ENCODE measurements around the gene NDUFB10.

DNA sequence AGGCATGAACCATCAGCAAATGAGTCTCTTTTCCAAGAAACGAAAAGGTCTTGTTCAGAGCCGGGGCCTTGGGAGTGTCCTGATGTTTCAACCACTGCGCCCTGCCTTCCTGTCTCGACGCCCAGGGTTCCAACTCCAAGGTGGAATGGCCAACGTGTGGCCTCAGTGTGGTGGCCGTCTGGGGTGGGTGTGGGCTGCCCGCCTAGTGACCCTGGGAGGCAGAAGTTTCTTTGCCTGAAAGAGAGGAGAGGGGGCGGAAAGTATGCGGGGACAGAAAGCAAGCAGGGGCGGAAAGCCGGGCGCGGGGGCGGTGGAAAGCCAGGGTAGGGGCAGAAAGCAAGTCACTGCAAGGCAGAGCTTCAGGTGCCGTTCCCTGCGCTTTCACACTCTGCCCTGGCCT is 20.4 kb upstream of the NDUFB10 start:
- TF ChIP-seq, protein P1, sequence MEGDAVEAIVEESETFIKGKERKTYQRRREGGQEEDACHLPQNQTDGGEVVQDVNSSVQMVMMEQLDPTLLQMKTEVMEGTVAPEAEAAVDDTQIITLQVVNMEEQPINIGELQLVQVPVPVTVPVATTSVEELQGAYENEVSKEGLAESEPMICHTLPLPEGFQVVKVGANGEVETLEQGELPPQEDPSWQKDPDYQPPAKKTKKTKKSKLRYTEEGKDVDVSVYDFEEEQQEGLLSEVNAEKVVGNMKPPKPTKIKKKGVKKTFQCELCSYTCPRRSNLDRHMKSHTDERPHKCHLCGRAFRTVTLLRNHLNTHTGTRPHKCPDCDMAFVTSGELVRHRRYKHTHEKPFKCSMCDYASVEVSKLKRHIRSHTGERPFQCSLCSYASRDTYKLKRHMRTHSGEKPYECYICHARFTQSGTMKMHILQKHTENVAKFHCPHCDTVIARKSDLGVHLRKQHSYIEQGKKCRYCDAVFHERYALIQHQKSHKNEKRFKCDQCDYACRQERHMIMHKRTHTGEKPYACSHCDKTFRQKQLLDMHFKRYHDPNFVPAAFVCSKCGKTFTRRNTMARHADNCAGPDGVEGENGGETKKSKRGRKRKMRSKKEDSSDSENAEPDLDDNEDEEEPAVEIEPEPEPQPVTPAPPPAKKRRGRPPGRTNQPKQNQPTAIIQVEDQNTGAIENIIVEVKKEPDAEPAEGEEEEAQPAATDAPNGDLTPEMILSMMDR (IDR thresholded peaks at IDR 0.05), result no peak
- no peak for TF ChIP-seq POLR2AphosphoS5 (IDR thresholded peaks at IDR 0.05)
- no peak for TF ChIP-seq POLR2A (IDR thresholded peaks at IDR 0.05)
- no peak for TF ChIP-seq EP300 (IDR thresholded peaks at IDR 0.05)
